Liver (tissue), 9 donors: ENCODE results near the gene DDA1. TPM values are rescaled to one million over a fixed set of nuclear protein-coding genes. Genes with fewer than 3 reads are reported as not detected.

Experiments
- DNase-seq: peaks from one replicate; pipeline ENCODE4 v3.0.0-alpha.2; 2017; ENCODE audit warnings: low spot score
- H3K27ac ChIP-seq, 2 donors: one replicate each; pipeline ENCODE4 v1.7.0; 2013; ENCODE audit warnings: inconsistent platforms in 2 of 2, low read length in 2 of 2, control low read depth in 1 of 2, low read depth in 1 of 2, mild to moderate bottlenecking in 1 of 2
- H3K27me3 ChIP-seq, 4 donors: one replicate each; pipeline versions ENCODE4 v1.6.1 to v1.7.0; 2013; ENCODE audit warnings: low read length in 3 of 4, inconsistent platforms in 1 of 4, mild to moderate bottlenecking in 1 of 4, moderate library complexity in 1 of 4; ENCODE audit not compliant: control insufficient read depth in 4 of 4, insufficient read depth in 4 of 4
- H3K36me3 ChIP-seq, 4 donors: one replicate each; pipeline versions ENCODE4 v1.6.1 to v1.7.0; 2013; ENCODE audit warnings: low read length in 3 of 4, mild to moderate bottlenecking in 3 of 4, low read depth in 1 of 4, moderate library complexity in 1 of 4; ENCODE audit not compliant: control insufficient read depth in 4 of 4, insufficient read depth in 3 of 4
- H3K4me1 ChIP-seq, 4 donors: one replicate each; pipeline versions ENCODE4 v1.6.1 to v1.7.0; 2013; ENCODE audit warnings: low read length in 3 of 4, mild to moderate bottlenecking in 3 of 4, moderate library complexity in 1 of 4; ENCODE audit not compliant: control insufficient read depth in 4 of 4, insufficient read depth in 4 of 4
- H3K4me3 ChIP-seq, 3 donors: one replicate each; pipeline versions ENCODE4 v1.6.1 to v1.7.0; 2013; ENCODE audit warnings: low read length in 3 of 3, control low read depth in 1 of 3, low read depth in 1 of 3, mild to moderate bottlenecking in 1 of 3
- H3K9ac ChIP-seq, 2 donors: one replicate each; pipeline ENCODE4 v1.7.0; 2013; ENCODE audit warnings: low read length in 2 of 2, mild to moderate bottlenecking in 2 of 2, moderate library complexity in 2 of 2, control low read depth in 1 of 2, low read depth in 1 of 2
- H3K9me3 ChIP-seq, 4 donors: one replicate each; pipeline versions ENCODE4 v1.6.1 to v1.7.0; 2013; ENCODE audit warnings: low read length in 3 of 4; ENCODE audit not compliant: control insufficient read depth in 4 of 4
- ATF3 ChIP-seq: IDR thresholded peaks from 2 replicates; pipeline ENCODE4 v1.6.1; 2016; ENCODE audit warnings: antibody characterized with exemption
- CTCF ChIP-seq: fragments of 150-350 bp; IDR thresholded peaks from 2 replicates; pipeline ENCODE4 v1.5.1; 2017; ENCODE audit warnings: improper control_type of control experiment, low read depth, low read length; ENCODE audit not compliant: missing input control
- FOXA1 ChIP-seq: IDR thresholded peaks from 2 replicates; pipeline ENCODE4 v1.6.1; 2016; ENCODE audit warnings: antibody characterized with exemption
- FOXA2 ChIP-seq: IDR thresholded peaks from 2 replicates; pipeline ENCODE4 v1.6.1; 2016; ENCODE audit warnings: antibody characterized with exemption
- GABPA ChIP-seq, 2 donors: IDR thresholded peaks in 1 of 2; conservative IDR thresholded peaks in 1 of 2; 2 replicates each; pipeline ENCODE4 v1.6.1; 2016; ENCODE audit warnings: antibody characterized with exemption in 2 of 2, mild to moderate bottlenecking in 1 of 2, moderate library complexity in 1 of 2
- HNF4A ChIP-seq, 2 donors: conservative IDR thresholded peaks; 2 replicates each; pipeline ENCODE4 v1.6.1; 2016; ENCODE audit warnings: antibody characterized with exemption in 2 of 2, mild to moderate bottlenecking in 2 of 2
- HNF4G ChIP-seq: IDR thresholded peaks from 2 replicates; pipeline ENCODE4 v1.6.1; 2016; ENCODE audit warnings: antibody characterized with exemption
- JUND ChIP-seq, 2 donors: IDR thresholded peaks; 2 replicates each; pipeline ENCODE4 v1.6.1; 2016; ENCODE audit warnings: antibody characterized with exemption in 2 of 2
- MAX ChIP-seq: IDR thresholded peaks from 2 replicates; pipeline ENCODE4 v1.6.1; 2016; ENCODE audit warnings: antibody characterized with exemption
- RAD21 ChIP-seq, 2 donors: IDR thresholded peaks; 2 replicates each; pipeline ENCODE4 v1.6.1; 2016; ENCODE audit warnings: antibody characterized with exemption in 2 of 2, mild to moderate bottlenecking in 2 of 2
- REST ChIP-seq: IDR thresholded peaks from 2 replicates; pipeline ENCODE4 v1.6.1; 2016; ENCODE audit warnings: antibody characterized with exemption, mild to moderate bottlenecking
- RXRA ChIP-seq, 2 donors: IDR thresholded peaks; 2 replicates each; pipeline ENCODE4 v1.6.1; 2017 to 2018; ENCODE audit warnings: antibody characterized with exemption in 2 of 2, mild to moderate bottlenecking in 1 of 2
- SP1 ChIP-seq: IDR thresholded peaks from 2 replicates; pipeline ENCODE4 v1.6.1; 2018; ENCODE audit warnings: antibody characterized with exemption, mild to moderate bottlenecking
- TAF1 ChIP-seq: conservative IDR thresholded peaks from 2 replicates; pipeline ENCODE4 v1.6.1; 2016; ENCODE audit warnings: antibody characterized with exemption, mild to moderate bottlenecking
- YY1 ChIP-seq: IDR thresholded peaks from 2 replicates; pipeline ENCODE4 v1.6.1; 2016; ENCODE audit warnings: antibody characterized with exemption, mild to moderate bottlenecking
- ZBTB33 ChIP-seq: IDR thresholded peaks from 2 replicates; pipeline ENCODE4 v1.6.1; 2016; ENCODE audit warnings: antibody characterized with exemption
- WGBS: extraction: QIAGEN DNeasy Blood & Tissue Kit; methylation state at CpG from one replicate; pipeline ENCODE4 v1.1.7; 2013; 5-methylcytosine and 5-hydroxymethylcytosine counted together
- polyA plus RNA-seq, 2 donors: library from polyadenylated mRNA; stranded (reverse) in 1 of 2; unstranded in 1 of 2; fragments of 200-250 nt in 1 of 2; fragments of >200 nt in 1 of 2; fragmentation: Nextera tagmentation in 1 of 2; extraction: Ambion mirVana in 1 of 2; gene quantifications; one replicate each; pipeline versions ENCODE4 v1.2.1 to v1.2.3, GENCODE V29; 2013 to 2015
- total RNA-seq, 2 donors: library from RNA; depleted of rRNA; stranded (reverse); fragments of >200 nt; gene quantifications; one replicate each; pipeline ENCODE4 v1.2.3, GENCODE V29; 2014
- donor health status: healthy.
- donor health status: healthy.
- donor health status: healthy.
- donor health status: healthy.
- donor health status: healthy.

DDA1 gene
- total and polyA plus RNA-seq, 4 donors, result 7.9 to 37.9 (median 20.8) TPM

GRCh38 chr19:17330262-17331044, 21.1 kb downstream of the DDA1 start:
- H3K4me3 ChIP-seq, result no peak overlapping the region

GRCh38 chr19:17331045-17331558, 21.7 kb downstream of the DDA1 start:
- Histone ChIP-seq H3K9me3 (no peaks in the 10 kb centered on the region), H3K27me3 (no peaks in the 10 kb centered on the region), H3K4me1 (peaks cover 14 to 25% (median 18%) of the 10 kb centered on the region in 4 donors), H3K4me3 (no peak overlapping the region), H3K27ac (no peak overlapping the region), H3K36me3 (no peaks in the 10 kb centered on the region), H3K9ac (no peak overlapping the region)
- TF ChIP-seq JUND (IDR thresholded peaks at IDR 0.05), result no peak
- TF ChIP-seq RAD21 (IDR thresholded peaks at IDR 0.05), result no peak
- no peak for TF ChIP-seq HNF4A (conservative IDR thresholded peaks at IDR 0.05)
- TF ChIP-seq TAF1, result no peak
- no peak for DNase-seq
- WGBS, result 90% methylated on average over 13 of the region's 13 CpGs

More at GRCh38 chr19:17330262-17331044, 21.1 kb downstream of the DDA1 start:
- 94% methylated on average over 24 of the region's 24 CpGs for WGBS
- DNase-seq, result no peak
- Histone ChIP-seq H3K27me3 (no peaks in the 10 kb centered on the region), H3K27ac (no peak overlapping the region), H3K9ac (no peak overlapping the region), H3K36me3 (no peaks in the 10 kb centered on the region), H3K4me1 (peaks cover 15 to 31% (median 24%) of the 10 kb centered on the region in 4 donors), H3K9me3 (no peaks in the 10 kb centered on the region)
- TF ChIP-seq ATF3 (no peak), CTCF (no peak), MAX (no peak), YY1 (no peak), TAF1 (no peak), RXRA (IDR thresholded peaks at IDR 0.05) (no peak)

- Histone ChIP-seq H3K9ac (no peak overlapping the region), H3K4me1 (peaks cover 10 to 23% (median 18%) of the 10 kb centered on the region in 4 donors)
- 95% methylated on average over 8 of the region's 8 CpGs for WGBS
- TF ChIP-seq RXRA (IDR thresholded peaks at IDR 0.05) (no peak), HNF4A (conservative IDR thresholded peaks at IDR 0.05) (no peak), JUND (IDR thresholded peaks at IDR 0.05) (no peak), ZBTB33 (no peak), SP1 (no peak), HNF4G (no peak), TAF1 (no peak), GABPA (IDR thresholded peaks at IDR 0.05 in 1 of 2, conservative IDR thresholded peaks at IDR 0.05 in 1 of 2) (no peak), CTCF (no peak), FOXA1 (no peak), REST (no peak), RAD21 (IDR thresholded peaks at IDR 0.05) (no peak), YY1 (no peak), FOXA2 (no peak)
Observed at GRCh38 chr19:17332360-17332676, 23.0 kb downstream of the DDA1 start.

More at GRCh38 chr19:17332360-17332676, 23.0 kb downstream of the DDA1 start:
- H3K36me3 ChIP-seq, result no peaks in the 10 kb centered on the region
- H3K4me3 ChIP-seq, result no peak overlapping the region
- H3K9me3 ChIP-seq, result no peaks in the 10 kb centered on the region
- no peaks in the 10 kb centered on the region for H3K27me3 ChIP-seq
- H3K27ac ChIP-seq, result no peak overlapping the region
- no peak for DNase-seq
